ENCODE data around the gene PGAP3.

PGAP3 gene

GRCh38 chr17:39661744-39662541 is 25.9 kb downstream of the PGAP3 start:
- no peak for TF ChIP-seq CTCF (IDR thresholded peaks at IDR 0.05; ENCODE audit: low read depth, low read length)
- Histone ChIP-seq H3K27me3 (no peaks in the 10 kb centered on the region; the same call in 1 of the 2 replicates), H3K9me3 (no peaks in the 10 kb centered on the region), H3K4me3 (ENCODE audit: low read depth, low read length) (no peak overlapping the region), H3K36me3 (peaks cover 8% of the 10 kb centered on the region; the same call in 1 of the 2 replicates), H3K4me1 (peaks cover 2% of the 10 kb centered on the region)
- no peak for DNase-seq

GRCh38 chr17:39660397-39661385 is 27.2 kb downstream of the PGAP3 start:
- Histone ChIP-seq H3K4me1 (no peaks in the 10 kb centered on the region), H3K36me3 (peaks cover 8% of the 10 kb centered on the region; the same call in 1 of the 2 replicates), H3K4me3 (ENCODE audit: low read depth, low read length) (no peak overlapping the region), H3K27me3 (no peaks in the 10 kb centered on the region), H3K9me3 (no peaks in the 10 kb centered on the region)
- no peak for TF ChIP-seq CTCF (IDR thresholded peaks at IDR 0.05; ENCODE audit: low read depth, low read length)
- DNase-seq, result no peak

- Histone ChIP-seq H3K9me3 (no peaks in the 10 kb centered on the region), H3K36me3 (peaks cover 8% of the 10 kb centered on the region; the same call in 1 of the 2 replicates), H3K27me3 (no peaks in the 10 kb centered on the region), H3K4me1 (no peaks in the 10 kb centered on the region), H3K4me3 (ENCODE audit: low read depth, low read length) (no peak overlapping the region)
- DNase-seq, result no peak
- no peak for TF ChIP-seq CTCF (IDR thresholded peaks at IDR 0.05; ENCODE audit: low read depth, low read length)
These were observed 27.9 kb downstream of the PGAP3 start for GRCh38 chr17:39660011-39660360.

GRCh38 chr17:39659279-39660010 is 28.4 kb downstream of the PGAP3 start:
- Histone ChIP-seq H3K27me3 (no peaks in the 10 kb centered on the region), H3K9me3 (no peaks in the 10 kb centered on the region), H3K4me3 (ENCODE audit: low read depth, low read length) (no peak overlapping the region), H3K36me3 (peaks cover 8% of the 10 kb centered on the region; the same call in 1 of the 2 replicates), H3K4me1 (no peaks in the 10 kb centered on the region)
- DNase-seq, result no peak
- no peak for TF ChIP-seq CTCF (IDR thresholded peaks at IDR 0.05; ENCODE audit: low read depth, low read length)

- Histone ChIP-seq H3K4me3 (ENCODE audit: low read depth, low read length) (no peak overlapping the region), H3K4me1 (no peaks in the 10 kb centered on the region), H3K27me3 (no peaks in the 10 kb centered on the region), H3K36me3 (peaks cover 8% of the 10 kb centered on the region; the same call in 1 of the 2 replicates), H3K9me3 (no peaks in the 10 kb centered on the region)
- no peak for TF ChIP-seq CTCF (IDR thresholded peaks at IDR 0.05; ENCODE audit: low read depth, low read length)
- no peak for DNase-seq
These were observed 29.1 kb downstream of the PGAP3 start for GRCh38 chr17:39658760-39659159.
